Duodenal mucosa (tissue), 2 donors: ENCODE data around the gene SH3BP5.

Source experiments
- H3K27ac ChIP-seq: one replicate; pipeline ENCODE4 v1.7.0; 2013; ENCODE audit warnings: low read depth, low read length
- H3K27me3 ChIP-seq, 2 donors: one replicate each; pipeline ENCODE4 v1.7.0; 2013; ENCODE audit warnings: low read length in 2 of 2, control low read depth in 1 of 2; ENCODE audit not compliant: insufficient read depth in 2 of 2, control insufficient read depth in 1 of 2
- H3K36me3 ChIP-seq, 2 donors: one replicate each; pipeline ENCODE4 v1.7.0; 2013; ENCODE audit warnings: low read length in 2 of 2, control low read depth in 1 of 2; ENCODE audit not compliant: insufficient read depth in 2 of 2, control insufficient read depth in 1 of 2
- H3K4me1 ChIP-seq, 2 donors: one replicate each; pipeline ENCODE4 v1.7.0; 2013; ENCODE audit warnings: low read length in 2 of 2, control low read depth in 1 of 2; ENCODE audit not compliant: insufficient read depth in 2 of 2, control insufficient read depth in 1 of 2
- H3K4me3 ChIP-seq, 2 donors: one replicate each; pipeline ENCODE4 v1.7.0; 2013; ENCODE audit warnings: low read length in 2 of 2, low read depth in 1 of 2
- H3K9ac ChIP-seq, 2 donors: one replicate each; pipeline ENCODE4 v1.7.0; 2013; ENCODE audit warnings: low read length in 2 of 2, low read depth in 1 of 2
- H3K9me3 ChIP-seq, 2 donors: one replicate each; pipeline ENCODE4 v1.7.0; 2013; ENCODE audit warnings: low read length in 2 of 2, control low read depth in 1 of 2; ENCODE audit not compliant: control insufficient read depth in 1 of 2

Gene SH3BP5

GRCh38 chr3:15326037-15326436 is 6.3 kb downstream of the SH3BP5 start:
- Histone ChIP-seq H3K36me3 (no peaks in the 10 kb centered on the region), H3K27ac (no peak overlapping the region), H3K9me3 (no peaks in the 10 kb centered on the region), H3K27me3 (no peaks in the 10 kb centered on the region), H3K4me1 (peaks cover 1 to 11% of the 10 kb centered on the region in 2 donors), H3K4me3 (no peak overlapping the region), H3K9ac (no peak overlapping the region)

GRCh38 chr3:15325228-15325627 is 7.2 kb downstream of the SH3BP5 start:
- Histone ChIP-seq H3K27me3 (no peaks in the 10 kb centered on the region), H3K9me3 (no peaks in the 10 kb centered on the region), H3K27ac (no peak overlapping the region), H3K4me3 (no peak overlapping the region), H3K4me1 (peaks cover 8 to 10% of the 10 kb centered on the region in 2 donors), H3K36me3 (no peaks in the 10 kb centered on the region), H3K9ac (no peak overlapping the region)

GRCh38 chr3:15324379-15324808 is 8.0 kb downstream of the SH3BP5 start:
- peaks cover 11 to 19% of the 10 kb centered on the region in 2 donors for H3K4me1 ChIP-seq
- H3K9ac ChIP-seq: no peak overlapping the region
- H3K27me3 ChIP-seq: no peaks in the 10 kb centered on the region
- no peaks in the 10 kb centered on the region for H3K36me3 ChIP-seq
- no peaks in the 10 kb centered on the region for H3K9me3 ChIP-seq
- no peak overlapping the region for H3K4me3 ChIP-seq
- H3K27ac ChIP-seq: no peak overlapping the region

GRCh38 chr3:15323063-15323462 is 9.3 kb downstream of the SH3BP5 start:
- Histone ChIP-seq H3K9me3 (no peaks in the 10 kb centered on the region), H3K27ac (no peak overlapping the region), H3K4me1 (peaks cover 14 to 20% of the 10 kb centered on the region in 2 donors), H3K36me3 (no peaks in the 10 kb centered on the region), H3K9ac (no peak overlapping the region), H3K4me3 (no peak overlapping the region), H3K27me3 (no peaks in the 10 kb centered on the region)

GRCh38 chr3:15321349-15321748 is 11.0 kb downstream of the SH3BP5 start:
- Histone ChIP-seq H3K9me3 (no peaks in the 10 kb centered on the region), H3K27ac (no peak overlapping the region), H3K4me3 (no peak overlapping the region), H3K27me3 (no peaks in the 10 kb centered on the region), H3K9ac (no peak overlapping the region), H3K4me1 (peaks cover 14 to 20% of the 10 kb centered on the region in 2 donors), H3K36me3 (no peaks in the 10 kb centered on the region)

- Histone ChIP-seq H3K9ac (no peak overlapping the region), H3K27ac (peak overlapping the region; percentile 23), H3K4me3 (no peak overlapping the region), H3K27me3 (no peaks in the 10 kb centered on the region), H3K36me3 (no peaks in the 10 kb centered on the region), H3K9me3 (no peaks in the 10 kb centered on the region), H3K4me1 (peaks cover 14 to 20% of the 10 kb centered on the region in 2 donors)
Observed at GRCh38 chr3:15319575-15319974, 12.8 kb downstream of the SH3BP5 start.

- no peaks in the 10 kb centered on the region for H3K27me3 ChIP-seq
- no peak overlapping the region for H3K4me3 ChIP-seq
- no peaks in the 10 kb centered on the region for H3K9me3 ChIP-seq
- H3K9ac ChIP-seq: no peak overlapping the region
- H3K27ac ChIP-seq: peak overlapping the region; percentile 23
- H3K36me3 ChIP-seq: no peaks in the 10 kb centered on the region
- peaks cover 14 to 20% of the 10 kb centered on the region in 2 donors for H3K4me1 ChIP-seq
Observed at GRCh38 chr3:15319136-15319535, 13.2 kb downstream of the SH3BP5 start.

GRCh38 chr3:15318661-15319060 is 13.7 kb downstream of the SH3BP5 start:
- Histone ChIP-seq H3K36me3 (no peaks in the 10 kb centered on the region), H3K9me3 (no peaks in the 10 kb centered on the region), H3K4me3 (no peak overlapping the region), H3K9ac (no peak overlapping the region), H3K4me1 (peaks cover 14 to 20% of the 10 kb centered on the region in 2 donors), H3K27ac (no peak overlapping the region), H3K27me3 (no peaks in the 10 kb centered on the region)

- H3K27me3 ChIP-seq: no peaks in the 10 kb centered on the region
- H3K4me1 ChIP-seq: peaks cover 14 to 20% of the 10 kb centered on the region in 2 donors
- H3K9me3 ChIP-seq: no peaks in the 10 kb centered on the region
- H3K9ac ChIP-seq: no peak overlapping the region
- no peaks in the 10 kb centered on the region for H3K36me3 ChIP-seq
- H3K4me3 ChIP-seq: no peak overlapping the region
- no peak overlapping the region for H3K27ac ChIP-seq
Observed at GRCh38 chr3:15316998-15317435, 15.4 kb downstream of the SH3BP5 start.

GRCh38 chr3:15315003-15315402 is 17.4 kb downstream of the SH3BP5 start:
- Histone ChIP-seq H3K9me3 (no peaks in the 10 kb centered on the region), H3K27ac (no peak overlapping the region), H3K4me1 (peaks cover 11 to 22% of the 10 kb centered on the region in 2 donors), H3K27me3 (no peaks in the 10 kb centered on the region), H3K36me3 (no peaks in the 10 kb centered on the region), H3K4me3 (no peak overlapping the region), H3K9ac (no peak overlapping the region)

- Histone ChIP-seq H3K27me3 (no peaks in the 10 kb centered on the region), H3K4me3 (no peak overlapping the region), H3K27ac (no peak overlapping the region), H3K36me3 (no peaks in the 10 kb centered on the region), H3K9me3 (no peaks in the 10 kb centered on the region), H3K9ac (no peak overlapping the region), H3K4me1 (peaks cover 6 to 17% of the 10 kb centered on the region in 2 donors)
Observed at GRCh38 chr3:15314276-15314675, 18.1 kb downstream of the SH3BP5 start.
